ENCODE measurements around the gene SYNC.

The SYNC gene

DNA sequence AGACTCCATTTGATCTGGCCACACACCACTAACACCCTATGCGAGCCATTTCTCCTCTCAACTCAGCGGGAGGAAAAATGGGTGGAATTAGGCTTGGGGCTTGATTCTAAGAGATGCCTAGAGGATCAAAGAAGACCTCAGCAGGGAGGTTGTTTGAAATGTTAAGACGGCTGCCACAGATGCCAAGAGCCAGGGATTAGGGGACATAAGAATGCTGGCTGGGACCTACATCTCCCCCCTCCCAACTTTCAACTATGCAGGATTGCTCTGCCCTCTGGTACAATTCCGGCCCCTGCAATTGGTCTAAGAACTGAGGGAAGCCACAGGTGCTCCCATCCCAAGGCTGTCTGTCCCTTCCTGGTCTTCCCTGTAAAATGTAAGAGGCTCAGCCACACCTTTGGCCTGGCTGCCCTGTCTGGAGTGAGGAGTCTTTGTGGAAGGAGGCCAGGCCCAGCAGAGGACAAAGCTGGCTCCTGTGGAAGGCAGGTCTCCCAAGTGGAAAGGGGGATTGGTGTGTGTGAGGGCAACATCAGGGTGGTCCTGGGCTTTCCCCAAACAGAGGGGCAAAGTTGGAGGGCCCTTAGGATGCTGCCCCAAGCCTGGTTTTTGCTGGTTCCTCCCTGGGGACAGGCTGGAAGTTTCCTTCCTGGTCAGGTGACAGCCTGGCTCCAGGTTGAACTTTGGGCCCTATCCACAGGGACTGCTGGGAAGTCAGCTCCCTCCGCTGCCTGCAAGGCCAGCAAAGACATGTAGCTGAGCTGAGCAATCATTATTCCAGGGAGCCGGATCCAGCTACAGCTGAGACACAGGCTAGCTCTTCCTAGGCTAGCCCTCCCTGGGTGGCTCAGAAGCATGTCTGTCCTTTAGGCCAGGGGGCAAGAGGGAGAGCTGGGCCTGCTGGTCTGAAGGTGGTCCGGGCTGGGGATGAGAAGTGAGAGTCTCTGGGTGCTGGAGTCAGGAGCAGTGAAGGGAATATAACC, 34.5 kb upstream of the SYNC start:
- peak overlapping the region; percentile 78 for H2BK12ac ChIP-seq (ENCODE audit: low read length)
- no peak overlapping the region for H4K91ac ChIP-seq (ENCODE audit: low read depth, low read length, poor library complexity)
- H3K14ac ChIP-seq (ENCODE audit: low read length): no peak overlapping the region
- H2AK5ac ChIP-seq (ENCODE audit: low read depth, low read length): peak overlapping the region; percentile 67
- H2BK120ac ChIP-seq (ENCODE audit: low read depth, low read length): peak overlapping the region; percentile 10
- no peak overlapping the region for H3K9ac ChIP-seq (ENCODE audit: low read depth, low read length, poor library complexity)
- H3K4me3 ChIP-seq (ENCODE audit: low read length in 2 of 2): no peak overlapping the region
- H2BK5ac ChIP-seq (ENCODE audit: low read length): peak overlapping the region; percentile 44
- peak overlapping the region; percentile 59 for H3K27ac ChIP-seq (replicated peaks; ENCODE audit: low read length)
- no peaks in the 10 kb centered on the region for H3K79me1 ChIP-seq (ENCODE audit: low read depth, low read length)
- peak overlapping the region; percentile 36 for H3K23ac ChIP-seq (ENCODE audit: low read depth, low read length, poor library complexity)
- H3K4ac ChIP-seq (ENCODE audit: low read length): no peak overlapping the region
- peak overlapping the region; percentile 3 for H2BK15ac ChIP-seq (ENCODE audit: low read length)
- H3K4me2 ChIP-seq (ENCODE audit: insufficient read depth, low read length, poor library complexity, severe bottlenecking): peak overlapping the region; percentile 48
- peak overlapping the region; percentile 78 for H3K18ac ChIP-seq (ENCODE audit: low read length)
- peak overlapping the region; percentile 72 for H2AFZ ChIP-seq (ENCODE audit: low read length)
- no peaks in the 10 kb centered on the region for H3K36me3 ChIP-seq (replicated peaks in 1 of 2; ENCODE audit: control insufficient read depth in 2 of 2, insufficient read depth in 2 of 2, low read length in 2 of 2)
- WGBS, 2 donors (ENCODE audit: extremely low coverage in 2 of 2, insufficient read length in 2 of 2, insufficient replicate concordance in 1 of 2): no CpG with 5 or more reads among the region's 7 CpGs
- peak; percentile 71 for DNase-seq (ENCODE audit: low spot score)
- no peaks in the 10 kb centered on the region for H3K9me3 ChIP-seq (replicated peaks in 1 of 2; ENCODE audit: control insufficient read depth in 2 of 2, insufficient read depth in 1 of 2, low read depth in 1 of 2, low read length in 2 of 2)
- peaks cover 0 to 13% (median 12%) of the 10 kb centered on the region in 3 experiments for H3K27me3 ChIP-seq (ENCODE audit: control insufficient read depth in 3 of 3, insufficient read depth in 3 of 3, low read depth in 1 of 3, low read length in 3 of 3)
- peaks cover 18 to 27% of the 10 kb centered on the region in 2 donors for H3K4me1 ChIP-seq (ENCODE audit: control insufficient read depth in 2 of 2, insufficient read depth in 1 of 2, low read depth in 1 of 2, low read length in 2 of 2)
- no peak overlapping the region for H4K8ac ChIP-seq (ENCODE audit: low read depth, low read length)

GRCh38 chr1:32733582-32734321, 31.2 kb upstream of the SYNC start:
- Histone ChIP-seq H4K8ac (ENCODE audit: low read depth, low read length) (no peak overlapping the region), H2BK15ac (ENCODE audit: low read length) (no peak overlapping the region), H3K9me3 (replicated peaks in 1 of 2; ENCODE audit: control insufficient read depth in 2 of 2, insufficient read depth in 1 of 2, low read depth in 1 of 2, low read length in 2 of 2) (no peaks in the 10 kb centered on the region), H4K91ac (ENCODE audit: low read depth, low read length, poor library complexity) (no peak overlapping the region), H3K23ac (ENCODE audit: low read depth, low read length, poor library complexity) (no peak overlapping the region), H3K4me3 (ENCODE audit: low read length in 2 of 2) (peak overlapping the region in 1 of 2 donors; percentile 1), H3K36me3 (replicated peaks in 1 of 2; ENCODE audit: control insufficient read depth in 2 of 2, insufficient read depth in 2 of 2, low read length in 2 of 2) (no peaks in the 10 kb centered on the region), H2BK5ac (ENCODE audit: low read length) (no peak overlapping the region), H3K4me1 (ENCODE audit: control insufficient read depth in 2 of 2, insufficient read depth in 1 of 2, low read depth in 1 of 2, low read length in 2 of 2) (peaks cover 21% of the 10 kb centered on the region in 2 donors), H2BK12ac (ENCODE audit: low read length) (peak overlapping the region; percentile 84), H2BK120ac (ENCODE audit: low read depth, low read length) (no peak overlapping the region), H2AK5ac (ENCODE audit: low read depth, low read length) (no peak overlapping the region), H3K18ac (ENCODE audit: low read length) (no peak overlapping the region), H3K27ac (replicated peaks; ENCODE audit: low read length) (no peak overlapping the region), H3K4ac (ENCODE audit: low read length) (no peak overlapping the region), H2AFZ (ENCODE audit: low read length) (peak overlapping the region; percentile 35), H3K9ac (ENCODE audit: low read depth, low read length, poor library complexity) (no peak overlapping the region), H3K79me1 (ENCODE audit: low read depth, low read length) (no peaks in the 10 kb centered on the region), H3K14ac (ENCODE audit: low read length) (no peak overlapping the region), H3K27me3 (ENCODE audit: control insufficient read depth in 3 of 3, insufficient read depth in 3 of 3, low read depth in 1 of 3, low read length in 3 of 3) (peaks cover 0 to 6% (median 0%) of the 10 kb centered on the region in 3 experiments), H3K4me2 (ENCODE audit: insufficient read depth, low read length, poor library complexity, severe bottlenecking) (no peak overlapping the region)
- peak; percentile 55 for DNase-seq (ENCODE audit: low spot score)
- no CpG with 5 or more reads among the region's 9 CpGs for WGBS, 2 donors (ENCODE audit: extremely low coverage in 2 of 2, insufficient read length in 2 of 2, insufficient replicate concordance in 1 of 2)

GRCh38 chr1:32729254-32730046, 26.9 kb upstream of the SYNC start:
- Histone ChIP-seq H2AFZ (ENCODE audit: low read length) (no peak overlapping the region), H3K27me3 (ENCODE audit: control insufficient read depth in 3 of 3, insufficient read depth in 3 of 3, low read depth in 1 of 3, low read length in 3 of 3) (peaks cover 0 to 6% (median 0%) of the 10 kb centered on the region in 3 experiments), H3K36me3 (replicated peaks in 1 of 2; ENCODE audit: control insufficient read depth in 2 of 2, insufficient read depth in 2 of 2, low read length in 2 of 2) (no peaks in the 10 kb centered on the region), H2BK5ac (ENCODE audit: low read length) (peak overlapping the region; percentile 35), H3K23ac (ENCODE audit: low read depth, low read length, poor library complexity) (no peak overlapping the region), H2AK5ac (ENCODE audit: low read depth, low read length) (peak overlapping the region; percentile 10), H3K79me1 (ENCODE audit: low read depth, low read length) (no peaks in the 10 kb centered on the region), H4K8ac (ENCODE audit: low read depth, low read length) (no peak overlapping the region), H4K91ac (ENCODE audit: low read depth, low read length, poor library complexity) (no peak overlapping the region), H3K14ac (ENCODE audit: low read length) (no peak overlapping the region), H2BK12ac (ENCODE audit: low read length) (peak overlapping the region; percentile 5), H3K18ac (ENCODE audit: low read length) (no peak overlapping the region), H3K9ac (ENCODE audit: low read depth, low read length, poor library complexity) (no peak overlapping the region), H2BK120ac (ENCODE audit: low read depth, low read length) (no peak overlapping the region), H2BK15ac (ENCODE audit: low read length) (no peak overlapping the region), H3K4me3 (ENCODE audit: low read length in 2 of 2) (no peak overlapping the region), H3K9me3 (replicated peaks in 1 of 2; ENCODE audit: control insufficient read depth in 2 of 2, insufficient read depth in 1 of 2, low read depth in 1 of 2, low read length in 2 of 2) (no peaks in the 10 kb centered on the region), H3K4me1 (ENCODE audit: control insufficient read depth in 2 of 2, insufficient read depth in 1 of 2, low read depth in 1 of 2, low read length in 2 of 2) (peaks cover 20% of the 10 kb centered on the region in 2 donors), H3K27ac (replicated peaks; ENCODE audit: low read length) (no peak overlapping the region), H3K4ac (ENCODE audit: low read length) (no peak overlapping the region), H3K4me2 (ENCODE audit: insufficient read depth, low read length, poor library complexity, severe bottlenecking) (no peak overlapping the region)
- no peak for DNase-seq (ENCODE audit: low spot score)
- WGBS, 2 donors (ENCODE audit: extremely low coverage in 2 of 2, insufficient read length in 2 of 2, insufficient replicate concordance in 1 of 2): no CpG with 5 or more reads among the region's 14 CpGs
